ENCODE results near the gene SGSM2. TPM values are rescaled to one million over a fixed set of nuclear protein-coding genes. Genes with fewer than 3 reads are reported as not detected.

The SGSM2 gene
- total RNA-seq, 6 experiments from 2014 or later = 22.4 to 28.2 (median 26.1) TPM

- Mint-ChIP-seq H3K4me1 (ENCODE audit: low read depth) (no peaks in the 10 kb centered on the region), H3K27me3 (ENCODE audit: insufficient read depth) (peaks cover 2% of the 10 kb centered on the region; the same call in 1 of the 2 replicates), H3K4me3 (no peak overlapping the region; the same call in 1 of the 2 replicates), H3K27ac (no peak overlapping the region), H3K36me3 (ENCODE audit: low read depth) (0 out of 2 replicates have a peak, but pooled peaks cover 4% of the 10 kb centered on the region), H3K9me3 (no peaks in the 10 kb centered on the region)
- TF ChIP-seq CTCF (IDR thresholded peaks at IDR 0.05) = no peak
- no peak for DNase-seq
Measured at GRCh38 chr17:2372681-2373080, 35.4 kb downstream of the SGSM2 start.

- Mint-ChIP-seq H3K36me3 (ENCODE audit: low read depth) (0 out of 2 replicates have a peak, but pooled peaks cover 4% of the 10 kb centered on the region), H3K4me3 (no peak overlapping the region), H3K27ac (no peak overlapping the region), H3K9me3 (no peaks in the 10 kb centered on the region), H3K4me1 (ENCODE audit: low read depth) (no peaks in the 10 kb centered on the region), H3K27me3 (ENCODE audit: insufficient read depth) (peaks cover 2% of the 10 kb centered on the region; the same call in 1 of the 2 replicates)
- no peak for TF ChIP-seq CTCF (IDR thresholded peaks at IDR 0.05)
- DNase-seq = no peak
Measured at GRCh38 chr17:2373179-2373578, 35.9 kb downstream of the SGSM2 start.

- no peak overlapping the region for H3K4me3 Mint-ChIP-seq
- no peaks in the 10 kb centered on the region for H3K4me1 Mint-ChIP-seq (ENCODE audit: low read depth)
- DNase-seq = no peak
- H3K9me3 Mint-ChIP-seq = no peaks in the 10 kb centered on the region
- H3K36me3 Mint-ChIP-seq (ENCODE audit: low read depth) = 0 out of 2 replicates have a peak, but pooled peaks cover 7% of the 10 kb centered on the region
- no peak overlapping the region for H3K27ac Mint-ChIP-seq
- H3K27me3 Mint-ChIP-seq (ENCODE audit: insufficient read depth) = peaks cover 4% of the 10 kb centered on the region; the same call in 1 of the 2 replicates
- no peak for TF ChIP-seq CTCF (IDR thresholded peaks at IDR 0.05)
Measured at GRCh38 chr17:2374549-2375285, 37.4 kb downstream of the SGSM2 start.

GRCh38 chr17:2375406-2375805 lies 38.1 kb downstream of the SGSM2 start:
- 0 out of 2 replicates have a peak, but pooled peaks cover 3% of the 10 kb centered on the region for H3K36me3 Mint-ChIP-seq (ENCODE audit: low read depth)
- TF ChIP-seq CTCF (IDR thresholded peaks at IDR 0.05) = no peak
- H3K4me1 Mint-ChIP-seq (ENCODE audit: low read depth) = peaks cover 4% of the 10 kb centered on the region; the same call in 1 of the 2 replicates
- H3K27ac Mint-ChIP-seq = no peak overlapping the region
- no peak for DNase-seq
- no peaks in the 10 kb centered on the region for H3K9me3 Mint-ChIP-seq
- H3K27me3 Mint-ChIP-seq (ENCODE audit: insufficient read depth) = peaks cover 4% of the 10 kb centered on the region; the same call in 1 of the 2 replicates
- H3K4me3 Mint-ChIP-seq = no peak overlapping the region

- no peak for TF ChIP-seq CTCF (IDR thresholded peaks at IDR 0.05)
- peaks cover 10% of the 10 kb centered on the region; the same call in 1 of the 2 replicates for H3K4me1 Mint-ChIP-seq (ENCODE audit: low read depth)
- no peaks in the 10 kb centered on the region for H3K9me3 Mint-ChIP-seq
- no peak overlapping the region for H3K27ac Mint-ChIP-seq
- H3K36me3 Mint-ChIP-seq (ENCODE audit: low read depth) = 0 out of 2 replicates have a peak, but pooled peaks cover 3% of the 10 kb centered on the region
- DNase-seq = no peak
- no peak overlapping the region for H3K4me3 Mint-ChIP-seq
- peaks cover 7% of the 10 kb centered on the region; the same call in 1 of the 2 replicates for H3K27me3 Mint-ChIP-seq (ENCODE audit: insufficient read depth)
Measured at GRCh38 chr17:2376107-2376506, 38.8 kb downstream of the SGSM2 start.
